NCI-H345 (cell line): ENCODE measurements around the gene AGER.
"Not testable (repeated sequence)": the region's sequence is repeated elsewhere in the genome, so short reads cannot be mapped to it uniquely, and the experiment has no call there.

Experiments
- DNase-seq: peaks from one replicate; lab custom pipeline; 2025; lab: John Stamatoyannopoulos, UW

Gene AGER

GRCh38 chr6:32148289-32149091, 35.6 kb downstream of the AGER start:
- peak; percentile 5 for DNase-seq

GRCh38 chr6:32147401-32148132, 36.5 kb downstream of the AGER start:
- no peak for DNase-seq

- DNase-seq = no peak
These were observed 37.4 kb downstream of the AGER start for GRCh38 chr6:32146687-32147086.

- no peak for DNase-seq
These were observed 37.8 kb downstream of the AGER start for GRCh38 chr6:32146287-32146686.

- not testable (repeated sequence) for DNase-seq
These were observed 39.8 kb downstream of the AGER start for GRCh38 chr6:32144238-32144637.

- DNase-seq = no peak
These were observed 43.5 kb downstream of the AGER start for GRCh38 chr6:32140420-32141046.

GRCh38 chr6:32139590-32139989, 44.5 kb downstream of the AGER start:
- no peak for DNase-seq

- no peak for DNase-seq
These were observed 46.6 kb downstream of the AGER start for GRCh38 chr6:32137454-32137853.

GRCh38 chr6:32133786-32134185, 50.3 kb downstream of the AGER start:
- no peak for DNase-seq

GRCh38 chr6:32132110-32132509, 51.9 kb downstream of the AGER start:
- peak; percentile 7 for DNase-seq

GRCh38 chr6:32131439-32131948, 52.6 kb downstream of the AGER start:
- DNase-seq = no peak
